Measurements from ENCODE around the gene ABCA3. TPM values are rescaled to one million over a fixed set of nuclear protein-coding genes. Genes with fewer than 3 reads are reported as not detected.

ABCA3 gene
- total and polyA plus RNA-seq, 2 of the 8 experiments (the other 6 are each of a cell fraction or from before 2014, with no cell fraction given): 5.7 to 7.9 TPM

GRCh38 chr16:2285731-2286191 is 54.8 kb downstream of the ABCA3 start (continued):
- TF ChIP-seq SP1 (IDR thresholded peaks at IDR 0.05; ENCODE audit: low read depth, low read length): no peak
- no peak for TF ChIP-seq KDM5A (IDR thresholded peaks at IDR 0.05; ENCODE audit: low read length)

Measured in H1 (cell line).